Measurements from ENCODE around the gene AGAP2.

DNA sequence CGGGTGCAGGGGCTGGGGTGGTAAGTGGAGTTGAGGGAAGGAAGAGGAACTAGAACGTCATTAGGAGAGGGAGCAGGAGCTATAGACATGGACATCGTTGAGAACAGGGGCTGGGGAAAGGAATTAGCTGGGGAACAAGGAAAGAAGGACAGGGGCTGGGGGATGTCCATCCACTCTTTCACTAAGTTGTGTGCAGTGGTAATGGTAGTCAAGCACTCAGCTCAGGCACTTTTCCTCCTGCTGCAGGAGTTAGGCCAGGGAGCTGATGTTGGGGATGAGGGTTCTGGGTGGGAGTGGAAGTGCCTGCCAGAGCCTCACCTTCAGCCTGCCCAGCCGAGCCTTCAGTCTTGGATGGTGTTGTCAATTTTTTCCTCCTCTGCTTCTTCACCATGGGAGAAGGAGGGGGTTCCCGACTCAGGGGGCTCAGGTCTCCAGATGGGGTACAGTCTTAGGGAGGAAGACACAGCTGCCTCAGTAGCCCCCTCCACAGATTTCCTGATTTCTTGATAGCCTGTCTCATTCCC, 9.2 kb downstream of the AGAP2 start:
- TF ChIP-seq, protein P1, sequence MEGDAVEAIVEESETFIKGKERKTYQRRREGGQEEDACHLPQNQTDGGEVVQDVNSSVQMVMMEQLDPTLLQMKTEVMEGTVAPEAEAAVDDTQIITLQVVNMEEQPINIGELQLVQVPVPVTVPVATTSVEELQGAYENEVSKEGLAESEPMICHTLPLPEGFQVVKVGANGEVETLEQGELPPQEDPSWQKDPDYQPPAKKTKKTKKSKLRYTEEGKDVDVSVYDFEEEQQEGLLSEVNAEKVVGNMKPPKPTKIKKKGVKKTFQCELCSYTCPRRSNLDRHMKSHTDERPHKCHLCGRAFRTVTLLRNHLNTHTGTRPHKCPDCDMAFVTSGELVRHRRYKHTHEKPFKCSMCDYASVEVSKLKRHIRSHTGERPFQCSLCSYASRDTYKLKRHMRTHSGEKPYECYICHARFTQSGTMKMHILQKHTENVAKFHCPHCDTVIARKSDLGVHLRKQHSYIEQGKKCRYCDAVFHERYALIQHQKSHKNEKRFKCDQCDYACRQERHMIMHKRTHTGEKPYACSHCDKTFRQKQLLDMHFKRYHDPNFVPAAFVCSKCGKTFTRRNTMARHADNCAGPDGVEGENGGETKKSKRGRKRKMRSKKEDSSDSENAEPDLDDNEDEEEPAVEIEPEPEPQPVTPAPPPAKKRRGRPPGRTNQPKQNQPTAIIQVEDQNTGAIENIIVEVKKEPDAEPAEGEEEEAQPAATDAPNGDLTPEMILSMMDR (IDR thresholded peaks at IDR 0.05), result no peak
- TF ChIP-seq EP300 (IDR thresholded peaks at IDR 0.05), result no peak
- TF ChIP-seq POLR2AphosphoS5 (IDR thresholded peaks at IDR 0.05), result no peak
- no peak for TF ChIP-seq POLR2A (IDR thresholded peaks at IDR 0.05)
